Ishikawa (cell line): Measurements from ENCODE around the gene SCGB1D1.

Experiments used
- CEBPB ChIP-seq: IDR thresholded peaks from 2 replicates; pipeline ENCODE4 v1.6.1; 2012
- CREB1 ChIP-seq: IDR thresholded peaks from 2 replicates; pipeline ENCODE4 v1.6.1; 2012; ENCODE audit warnings: low read depth
- RAD21 ChIP-seq: IDR thresholded peaks from 2 replicates; pipeline ENCODE4 v1.6.1; 2012; ENCODE audit warnings: low read depth
- TAF1 ChIP-seq: IDR thresholded peaks from 2 replicates; pipeline ENCODE4 v1.6.1; 2012; ENCODE audit warnings: low read depth, mild to moderate bottlenecking
- TEAD4 ChIP-seq: IDR thresholded peaks from 2 replicates; pipeline ENCODE4 v1.6.1; 2012
- ZBTB7A ChIP-seq: IDR thresholded peaks from 2 replicates; pipeline ENCODE4 v1.6.1; 2012; ENCODE audit warnings: low read depth
- TF ChIP-seq, protein P1 (sequence below): IDR thresholded peaks from 2 replicates; pipeline ENCODE4 v1.6.1; 2012; ENCODE audit warnings: low read depth, mild to moderate bottlenecking
- TF ChIP-seq, protein P2 (sequence below): IDR thresholded peaks from 2 replicates; pipeline ENCODE4 v1.6.1; 2012

DNA sequence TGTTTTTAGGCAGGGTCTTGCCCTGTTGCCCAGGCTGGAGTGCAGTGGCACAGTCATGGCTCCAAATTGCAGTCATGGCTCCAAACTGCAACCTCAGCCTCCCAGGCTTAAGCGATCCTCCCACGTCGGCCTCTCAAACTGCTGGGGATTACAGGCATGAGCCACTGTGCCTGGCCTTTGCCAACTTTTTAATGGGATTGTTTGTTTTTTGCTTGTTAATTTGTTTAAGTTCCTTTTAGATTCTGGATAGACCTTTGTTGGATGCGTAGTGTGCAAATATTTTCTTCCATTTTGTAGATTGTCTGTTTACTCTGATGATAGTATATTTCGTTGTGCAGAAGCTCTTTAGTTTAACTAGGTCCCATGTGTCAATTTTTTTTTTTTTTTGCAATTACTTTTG is 10.0 kb upstream of the SCGB1D1 start:
- TF ChIP-seq ZBTB7A (no peak), TEAD4 (no peak), CREB1 (no peak), TAF1 (no peak), CEBPB (no peak), RAD21 (no peak)
- TF ChIP-seq, protein P1, sequence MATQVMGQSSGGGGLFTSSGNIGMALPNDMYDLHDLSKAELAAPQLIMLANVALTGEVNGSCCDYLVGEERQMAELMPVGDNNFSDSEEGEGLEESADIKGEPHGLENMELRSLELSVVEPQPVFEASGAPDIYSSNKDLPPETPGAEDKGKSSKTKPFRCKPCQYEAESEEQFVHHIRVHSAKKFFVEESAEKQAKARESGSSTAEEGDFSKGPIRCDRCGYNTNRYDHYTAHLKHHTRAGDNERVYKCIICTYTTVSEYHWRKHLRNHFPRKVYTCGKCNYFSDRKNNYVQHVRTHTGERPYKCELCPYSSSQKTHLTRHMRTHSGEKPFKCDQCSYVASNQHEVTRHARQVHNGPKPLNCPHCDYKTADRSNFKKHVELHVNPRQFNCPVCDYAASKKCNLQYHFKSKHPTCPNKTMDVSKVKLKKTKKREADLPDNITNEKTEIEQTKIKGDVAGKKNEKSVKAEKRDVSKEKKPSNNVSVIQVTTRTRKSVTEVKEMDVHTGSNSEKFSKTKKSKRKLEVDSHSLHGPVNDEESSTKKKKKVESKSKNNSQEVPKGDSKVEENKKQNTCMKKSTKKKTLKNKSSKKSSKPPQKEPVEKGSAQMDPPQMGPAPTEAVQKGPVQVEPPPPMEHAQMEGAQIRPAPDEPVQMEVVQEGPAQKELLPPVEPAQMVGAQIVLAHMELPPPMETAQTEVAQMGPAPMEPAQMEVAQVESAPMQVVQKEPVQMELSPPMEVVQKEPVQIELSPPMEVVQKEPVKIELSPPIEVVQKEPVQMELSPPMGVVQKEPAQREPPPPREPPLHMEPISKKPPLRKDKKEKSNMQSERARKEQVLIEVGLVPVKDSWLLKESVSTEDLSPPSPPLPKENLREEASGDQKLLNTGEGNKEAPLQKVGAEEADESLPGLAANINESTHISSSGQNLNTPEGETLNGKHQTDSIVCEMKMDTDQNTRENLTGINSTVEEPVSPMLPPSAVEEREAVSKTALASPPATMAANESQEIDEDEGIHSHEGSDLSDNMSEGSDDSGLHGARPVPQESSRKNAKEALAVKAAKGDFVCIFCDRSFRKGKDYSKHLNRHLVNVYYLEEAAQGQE, result no peak
- TF ChIP-seq, protein P2, sequence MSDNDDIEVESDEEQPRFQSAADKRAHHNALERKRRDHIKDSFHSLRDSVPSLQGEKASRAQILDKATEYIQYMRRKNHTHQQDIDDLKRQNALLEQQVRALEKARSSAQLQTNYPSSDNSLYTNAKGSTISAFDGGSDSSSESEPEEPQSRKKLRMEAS, result no peak
